ENCODE data around the gene CARD14.

CARD14 gene

DNA sequence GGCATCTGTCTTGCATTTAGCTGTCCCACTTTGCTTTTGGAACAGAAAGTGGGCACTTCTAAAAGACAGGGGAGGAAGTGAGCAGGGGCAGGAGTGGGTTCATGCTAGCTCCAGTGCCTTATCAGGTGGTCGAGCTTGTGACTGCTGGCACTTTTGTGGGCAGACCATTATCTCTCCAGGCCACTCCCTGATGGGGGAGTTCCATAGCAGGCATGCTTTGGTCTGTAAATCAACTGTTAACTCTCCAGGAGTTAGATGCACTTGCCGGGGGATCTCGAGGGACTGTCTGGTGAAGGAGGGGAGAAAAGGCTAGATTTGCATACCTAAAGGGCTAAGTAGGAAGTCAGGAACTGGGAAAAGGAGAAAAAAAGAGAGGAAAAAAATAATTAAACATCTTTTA lies 9.3 kb upstream of the CARD14 start:
- H3K4me3 ChIP-seq (ENCODE audit: low read depth, low read length) = no peak overlapping the region
- TF ChIP-seq, protein P1, sequence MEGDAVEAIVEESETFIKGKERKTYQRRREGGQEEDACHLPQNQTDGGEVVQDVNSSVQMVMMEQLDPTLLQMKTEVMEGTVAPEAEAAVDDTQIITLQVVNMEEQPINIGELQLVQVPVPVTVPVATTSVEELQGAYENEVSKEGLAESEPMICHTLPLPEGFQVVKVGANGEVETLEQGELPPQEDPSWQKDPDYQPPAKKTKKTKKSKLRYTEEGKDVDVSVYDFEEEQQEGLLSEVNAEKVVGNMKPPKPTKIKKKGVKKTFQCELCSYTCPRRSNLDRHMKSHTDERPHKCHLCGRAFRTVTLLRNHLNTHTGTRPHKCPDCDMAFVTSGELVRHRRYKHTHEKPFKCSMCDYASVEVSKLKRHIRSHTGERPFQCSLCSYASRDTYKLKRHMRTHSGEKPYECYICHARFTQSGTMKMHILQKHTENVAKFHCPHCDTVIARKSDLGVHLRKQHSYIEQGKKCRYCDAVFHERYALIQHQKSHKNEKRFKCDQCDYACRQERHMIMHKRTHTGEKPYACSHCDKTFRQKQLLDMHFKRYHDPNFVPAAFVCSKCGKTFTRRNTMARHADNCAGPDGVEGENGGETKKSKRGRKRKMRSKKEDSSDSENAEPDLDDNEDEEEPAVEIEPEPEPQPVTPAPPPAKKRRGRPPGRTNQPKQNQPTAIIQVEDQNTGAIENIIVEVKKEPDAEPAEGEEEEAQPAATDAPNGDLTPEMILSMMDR (IDR thresholded peaks at IDR 0.05; ENCODE audit: low read depth, low read length, missing control alignments) = no peak
- no peak for DNase-seq (ENCODE audit: low read depth)
- in situ Hi-C loops (cut with HindIII; ENCODE audit: low sequenced_read_pairs) = no loop called here

DNA sequence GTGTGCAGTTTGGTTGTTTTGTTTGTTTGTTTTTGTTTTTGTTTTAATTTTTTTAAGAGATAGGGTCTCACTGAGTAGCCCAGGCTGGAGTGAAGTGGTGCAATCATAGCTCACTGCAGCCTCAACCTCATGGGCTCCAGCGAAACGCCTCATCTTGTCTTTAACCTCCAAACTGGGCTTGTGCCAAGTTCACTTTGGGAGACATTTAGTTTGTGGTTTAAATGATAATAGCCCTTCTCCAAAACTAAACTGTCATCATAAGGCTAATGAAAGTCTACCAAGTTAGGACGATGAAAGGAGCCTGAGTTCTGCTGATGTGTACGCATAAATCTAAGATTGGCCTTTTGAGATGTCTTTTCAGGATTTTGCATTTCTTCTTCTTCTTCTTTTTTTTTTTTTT lies 6.5 kb upstream of the CARD14 start:
- in situ Hi-C loops (cut with HindIII; ENCODE audit: low sequenced_read_pairs) = no loop called here
- TF ChIP-seq, protein P1 (IDR thresholded peaks at IDR 0.05; ENCODE audit: low read depth, low read length, missing control alignments) = no peak
- DNase-seq (ENCODE audit: low read depth) = no peak
- no peak overlapping the region for H3K4me3 ChIP-seq (ENCODE audit: low read depth, low read length)

GRCh38 chr17:80164185-80164584 lies 5.6 kb upstream of the CARD14 start:
- H3K4me3 ChIP-seq (ENCODE audit: low read depth, low read length) = no peak overlapping the region
- DNase-seq (ENCODE audit: low read depth) = no peak
- in situ Hi-C loops (cut with HindIII; ENCODE audit: low sequenced_read_pairs) = no loop called here
- TF ChIP-seq, protein P1 (IDR thresholded peaks at IDR 0.05; ENCODE audit: low read depth, low read length, missing control alignments) = no peak

DNA sequence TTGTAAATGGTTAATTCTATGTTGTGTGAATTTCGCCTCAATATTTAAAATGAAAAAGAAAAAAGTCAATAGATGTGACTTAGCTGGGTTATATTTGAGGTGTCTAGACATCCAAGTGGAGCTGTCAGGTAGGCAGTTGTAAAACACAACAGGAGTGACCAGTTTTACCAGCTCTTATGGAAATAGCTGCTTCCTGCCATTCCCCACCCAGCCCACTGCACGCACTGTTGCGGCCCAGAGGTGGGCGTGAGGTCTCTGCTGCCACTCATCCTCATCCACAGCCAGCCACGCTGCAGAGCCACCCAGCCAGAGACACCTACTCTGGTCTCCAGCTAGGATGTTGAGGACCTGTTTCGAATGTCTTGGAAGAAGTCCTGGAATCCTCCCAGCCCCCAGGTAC lies 3.4 kb upstream of the CARD14 start:
- DNase-seq (ENCODE audit: low read depth) = no peak
- in situ Hi-C loops (cut with HindIII; ENCODE audit: low sequenced_read_pairs) = loop anchor here (5.0 kb wide), 1 partner anchor 74 kb away; no protein-coding TSS in a partner anchor
- no peak overlapping the region for H3K4me3 ChIP-seq (ENCODE audit: low read depth, low read length)
- TF ChIP-seq, protein P1 (IDR thresholded peaks at IDR 0.05; ENCODE audit: low read depth, low read length, missing control alignments) = no peak

GRCh38 chr17:80168371-80168770 lies 1.5 kb upstream of the CARD14 start:
- in situ Hi-C loops (cut with HindIII; ENCODE audit: low sequenced_read_pairs) = loop anchor here (5.0 kb wide), 1 partner anchor 76 kb away; no protein-coding TSS in a partner anchor
- TF ChIP-seq, protein P1 (IDR thresholded peaks at IDR 0.05; ENCODE audit: low read depth, low read length, missing control alignments) = no peak
- no peak overlapping the region for H3K4me3 ChIP-seq (ENCODE audit: low read depth, low read length)
- no peak for DNase-seq (ENCODE audit: low read depth)

DNA sequence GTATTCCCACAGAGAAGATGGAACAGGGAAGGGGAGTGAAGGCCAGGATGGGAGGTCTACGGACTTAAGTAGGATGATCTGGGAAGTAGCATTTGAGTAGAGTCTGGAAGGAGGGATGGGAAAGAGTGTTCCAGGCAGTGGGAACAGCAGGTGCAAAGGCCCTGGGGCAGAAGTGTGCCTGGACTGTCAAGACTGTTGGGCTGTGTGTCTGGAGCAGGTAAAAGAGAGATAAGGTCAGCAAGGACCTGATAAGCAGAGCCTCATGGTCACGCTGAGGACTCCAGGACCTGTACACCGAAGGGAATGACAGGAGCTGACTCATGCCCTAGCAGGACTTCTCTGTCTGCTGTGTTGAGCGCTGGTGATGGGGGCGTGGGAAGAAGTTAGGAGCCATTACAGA lies 723 bp upstream of the CARD14 start:
- in situ Hi-C loops (cut with HindIII; ENCODE audit: low sequenced_read_pairs) = loop anchor here (5.0 kb wide), 1 partner anchor 77 kb away; no protein-coding TSS in a partner anchor
- no peak for DNase-seq (ENCODE audit: low read depth)
- TF ChIP-seq, protein P1 (IDR thresholded peaks at IDR 0.05; ENCODE audit: low read depth, low read length, missing control alignments) = no peak
- no peak overlapping the region for H3K4me3 ChIP-seq (ENCODE audit: low read depth, low read length)

DNA sequence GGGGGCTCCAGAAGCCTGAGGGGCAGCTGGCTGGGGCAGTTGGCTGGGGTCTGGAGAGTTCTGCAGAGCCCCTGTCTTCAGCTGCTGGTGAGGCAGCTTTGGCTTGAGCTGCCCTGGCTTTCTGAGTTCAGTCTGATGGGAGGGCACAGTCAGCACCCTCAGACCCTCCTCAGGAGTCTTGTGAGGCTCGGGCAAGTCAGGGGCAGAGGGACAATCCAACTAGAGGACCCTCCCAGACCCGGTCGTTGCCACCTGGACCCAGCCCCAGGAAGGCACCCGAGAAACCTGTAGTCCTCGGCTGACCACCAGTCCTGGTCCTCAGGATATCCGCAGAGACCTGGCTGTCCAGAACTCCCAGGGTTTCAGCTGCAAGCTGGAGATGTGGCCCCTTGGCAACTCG lies 1.9 kb downstream of the CARD14 start:
- in situ Hi-C loops (cut with HindIII; ENCODE audit: low sequenced_read_pairs) = no loop called here
- H3K4me3 ChIP-seq (ENCODE audit: low read depth, low read length) = no peak overlapping the region
- TF ChIP-seq, protein P1 (IDR thresholded peaks at IDR 0.05; ENCODE audit: low read depth, low read length, missing control alignments) = no peak
- no peak for DNase-seq (ENCODE audit: low read depth)

All from astrocyte of the cerebellum (primary cell).